Hepatocyte (in vitro differentiated cells): ENCODE measurements around the gene ZNF862. TPM values are rescaled to one million over a fixed set of nuclear protein-coding genes. Genes with fewer than 3 reads are reported as not detected.

ENCODE experiments used
- DNase-seq: peaks from one replicate; pipeline ENCODE4 v3.0.0-alpha.2; 2016; ENCODE audit warnings: low spot score
- H2AFZ ChIP-seq: fragments of 200-600 bp; sonication (generic); 2 replicates; pipeline ENCODE4 v1.6.0; 2016; ENCODE audit warnings: antibody characterized with exemption, mild to moderate bottlenecking
- H3K27ac ChIP-seq: fragments of 200-600 bp; sonication (generic); 2 replicates; pipeline ENCODE4 v1.5.1; 2016; ENCODE audit warnings: mild to moderate bottlenecking
- H3K27me3 ChIP-seq: fragments of 200-600 bp; sonication (generic); 2 replicates; pipeline ENCODE4 v1.6.1; 2016
- H3K36me3 ChIP-seq: fragments of 200-600 bp; sonication (generic); replicated peaks from 2 replicates; pipeline ENCODE4 v1.5.1; 2016; ENCODE audit warnings: low read depth; ENCODE audit not compliant: insufficient read depth
- H3K4me1 ChIP-seq: fragments of 200-600 bp; sonication (generic); 2 replicates; pipeline ENCODE4 v1.5.1; 2016; ENCODE audit warnings: mild to moderate bottlenecking, moderate library complexity; ENCODE audit not compliant: insufficient read depth
- H3K4me2 ChIP-seq: fragments of 200-600 bp; sonication (generic); 2 replicates; pipeline ENCODE4 v1.6.0; 2016
- H3K4me3 ChIP-seq: fragments of 200-600 bp; sonication (generic); 2 replicates; pipeline ENCODE4 v1.5.1; 2016; ENCODE audit warnings: mild to moderate bottlenecking
- H3K79me2 ChIP-seq: fragments of 200-600 bp; sonication (generic); 2 replicates; pipeline ENCODE4 v1.6.0; 2017; ENCODE audit warnings: mild to moderate bottlenecking
- H3K9me2 ChIP-seq: fragments of 200-600 bp; sonication (generic); replicated peaks from 2 replicates; pipeline ENCODE4 v1.6.0; 2017; ENCODE audit warnings: mild to moderate bottlenecking; ENCODE audit not compliant: insufficient read depth
- H3K9me3 ChIP-seq: fragments of 200-600 bp; sonication (generic); 2 replicates; pipeline ENCODE4 v1.5.1; 2016; ENCODE audit warnings: low read depth, mild to moderate bottlenecking
- H4K20me1 ChIP-seq: fragments of 200-600 bp; sonication (generic); 2 replicates; pipeline ENCODE4 v1.6.0; 2016; ENCODE audit warnings: mild to moderate bottlenecking; ENCODE audit not compliant: insufficient read depth, poor library complexity, severe bottlenecking
- EZH2 ChIP-seq: fragments of 200-600 bp; sonication (generic); IDR thresholded peaks from 2 replicates; pipeline ENCODE4 v1.6.1; 2016; ENCODE audit warnings: antibody characterized with exemption, mild to moderate bottlenecking, borderline replicate concordance
- EZH2phosphoT487 ChIP-seq: fragments of 200-600 bp; sonication (generic); IDR thresholded peaks from one replicate; pipeline ENCODE4 v1.6.1; 2018; ENCODE audit warnings: antibody characterized with exemption, mild to moderate bottlenecking, low read depth, moderate library complexity; ENCODE audit not compliant: unreplicated experiment, severe bottlenecking
- WGBS: methylation state at CpG from one replicate; pipeline ENCODE4 v1.1.6; 2016; ENCODE audit warnings: low lambda C conversion rate; ENCODE audit errors: missing lambda C conversion rate; 5-methylcytosine and 5-hydroxymethylcytosine counted together
- polyA plus RNA-seq: library from polyadenylated mRNA; unstranded; fragments of >200 nt; fragmentation: Nextera tagmentation; extraction: Ambion mirVana; gene quantifications from 2 replicates; pipeline ENCODE4 v1.2.1, GENCODE V29; 2016
- total RNA-seq: library from RNA; depleted of rRNA; stranded (reverse); fragments of >200 nt; gene quantifications from 2 replicates; pipeline ENCODE4 v1.2.3, GENCODE V29; 2014
- TF ChIP-seq, protein P1 (sequence below): fragments of 200-600 bp; sonication (generic); IDR thresholded peaks from 2 replicates; pipeline ENCODE4 v1.5.1; 2016; ENCODE audit warnings: antibody characterized with exemption, mild to moderate bottlenecking; ENCODE audit not compliant: poor library complexity

Gene ZNF862
- total and polyA plus RNA-seq, 2 experiments from 2014 or later: 3.5 to 9.2 TPM

- H3K9me2 ChIP-seq: no peaks in the 10 kb centered on the region
- no peak for DNase-seq
- no peak overlapping the region for H3K27ac ChIP-seq
Measured at GRCh38 chr7:149879766-149880637, 41.8 kb downstream of the ZNF862 start.

DNA sequence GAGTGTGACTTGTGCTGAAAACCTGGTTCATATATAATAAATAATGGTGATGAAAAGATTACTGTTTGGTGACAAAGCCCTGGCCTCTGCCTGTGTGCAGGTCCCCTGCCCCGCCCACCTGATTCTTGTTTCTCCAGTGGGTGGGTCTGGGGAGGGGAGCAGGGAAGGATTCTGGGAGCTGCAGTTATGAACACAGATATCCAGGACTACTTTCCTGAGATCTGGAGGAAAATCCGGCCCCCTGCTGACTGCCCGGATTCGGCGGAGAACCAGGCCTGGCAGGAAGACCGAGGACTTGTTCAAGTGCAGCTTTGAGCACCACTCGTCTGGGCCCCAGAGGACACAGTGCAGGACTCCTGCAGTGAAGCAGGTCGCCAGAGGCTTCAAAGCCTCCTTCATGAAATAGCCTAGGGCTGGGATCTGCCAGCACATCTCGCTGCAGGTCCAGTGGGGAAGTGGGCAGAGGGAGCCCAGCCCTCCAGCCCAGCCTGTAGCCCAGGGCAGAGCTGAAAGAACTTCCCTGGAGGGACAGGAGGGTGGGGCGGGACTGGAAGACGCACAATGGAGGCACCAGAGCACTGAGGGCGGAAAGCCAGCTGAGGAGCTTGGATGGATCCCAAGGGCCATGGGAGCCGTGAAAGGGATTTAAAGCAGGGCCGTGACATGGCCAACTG is 42.6 kb downstream of the ZNF862 start:
- H3K27ac ChIP-seq: no peak overlapping the region
- H2AFZ ChIP-seq: no peak overlapping the region
- H3K36me3 ChIP-seq: no peaks in the 10 kb centered on the region
- no peaks in the 10 kb centered on the region for H3K79me2 ChIP-seq
- peak; percentile 8 for DNase-seq
- no peaks in the 10 kb centered on the region for H4K20me1 ChIP-seq
- H3K9me2 ChIP-seq: no peaks in the 10 kb centered on the region
- H3K4me2 ChIP-seq: no peak overlapping the region
- no peak for TF ChIP-seq EZH2
- H3K4me1 ChIP-seq: no peaks in the 10 kb centered on the region
- H3K27me3 ChIP-seq: no peaks in the 10 kb centered on the region
- no peak overlapping the region for H3K4me3 ChIP-seq
- 83% methylated on average over 14 of the region's 14 CpGs for WGBS
- no peaks in the 10 kb centered on the region for H3K9me3 ChIP-seq

More at GRCh38 chr7:149879766-149880637, 41.8 kb downstream of the ZNF862 start:
- no peak overlapping the region for H3K4me2 ChIP-seq
- no peak overlapping the region for H3K4me3 ChIP-seq
- no peaks in the 10 kb centered on the region for H3K36me3 ChIP-seq
- H3K27me3 ChIP-seq: no peaks in the 10 kb centered on the region
- 95% methylated on average over 16 of the region's 16 CpGs for WGBS
- no peaks in the 10 kb centered on the region for H3K9me3 ChIP-seq
- H3K4me1 ChIP-seq: no peaks in the 10 kb centered on the region
- H3K79me2 ChIP-seq: no peaks in the 10 kb centered on the region
- TF ChIP-seq EZH2 (no peak), EZH2phosphoT487 (no peak)
- TF ChIP-seq, protein P1, sequence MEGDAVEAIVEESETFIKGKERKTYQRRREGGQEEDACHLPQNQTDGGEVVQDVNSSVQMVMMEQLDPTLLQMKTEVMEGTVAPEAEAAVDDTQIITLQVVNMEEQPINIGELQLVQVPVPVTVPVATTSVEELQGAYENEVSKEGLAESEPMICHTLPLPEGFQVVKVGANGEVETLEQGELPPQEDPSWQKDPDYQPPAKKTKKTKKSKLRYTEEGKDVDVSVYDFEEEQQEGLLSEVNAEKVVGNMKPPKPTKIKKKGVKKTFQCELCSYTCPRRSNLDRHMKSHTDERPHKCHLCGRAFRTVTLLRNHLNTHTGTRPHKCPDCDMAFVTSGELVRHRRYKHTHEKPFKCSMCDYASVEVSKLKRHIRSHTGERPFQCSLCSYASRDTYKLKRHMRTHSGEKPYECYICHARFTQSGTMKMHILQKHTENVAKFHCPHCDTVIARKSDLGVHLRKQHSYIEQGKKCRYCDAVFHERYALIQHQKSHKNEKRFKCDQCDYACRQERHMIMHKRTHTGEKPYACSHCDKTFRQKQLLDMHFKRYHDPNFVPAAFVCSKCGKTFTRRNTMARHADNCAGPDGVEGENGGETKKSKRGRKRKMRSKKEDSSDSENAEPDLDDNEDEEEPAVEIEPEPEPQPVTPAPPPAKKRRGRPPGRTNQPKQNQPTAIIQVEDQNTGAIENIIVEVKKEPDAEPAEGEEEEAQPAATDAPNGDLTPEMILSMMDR: no peak
- H2AFZ ChIP-seq: no peak overlapping the region
- no peaks in the 10 kb centered on the region for H4K20me1 ChIP-seq

DNA sequence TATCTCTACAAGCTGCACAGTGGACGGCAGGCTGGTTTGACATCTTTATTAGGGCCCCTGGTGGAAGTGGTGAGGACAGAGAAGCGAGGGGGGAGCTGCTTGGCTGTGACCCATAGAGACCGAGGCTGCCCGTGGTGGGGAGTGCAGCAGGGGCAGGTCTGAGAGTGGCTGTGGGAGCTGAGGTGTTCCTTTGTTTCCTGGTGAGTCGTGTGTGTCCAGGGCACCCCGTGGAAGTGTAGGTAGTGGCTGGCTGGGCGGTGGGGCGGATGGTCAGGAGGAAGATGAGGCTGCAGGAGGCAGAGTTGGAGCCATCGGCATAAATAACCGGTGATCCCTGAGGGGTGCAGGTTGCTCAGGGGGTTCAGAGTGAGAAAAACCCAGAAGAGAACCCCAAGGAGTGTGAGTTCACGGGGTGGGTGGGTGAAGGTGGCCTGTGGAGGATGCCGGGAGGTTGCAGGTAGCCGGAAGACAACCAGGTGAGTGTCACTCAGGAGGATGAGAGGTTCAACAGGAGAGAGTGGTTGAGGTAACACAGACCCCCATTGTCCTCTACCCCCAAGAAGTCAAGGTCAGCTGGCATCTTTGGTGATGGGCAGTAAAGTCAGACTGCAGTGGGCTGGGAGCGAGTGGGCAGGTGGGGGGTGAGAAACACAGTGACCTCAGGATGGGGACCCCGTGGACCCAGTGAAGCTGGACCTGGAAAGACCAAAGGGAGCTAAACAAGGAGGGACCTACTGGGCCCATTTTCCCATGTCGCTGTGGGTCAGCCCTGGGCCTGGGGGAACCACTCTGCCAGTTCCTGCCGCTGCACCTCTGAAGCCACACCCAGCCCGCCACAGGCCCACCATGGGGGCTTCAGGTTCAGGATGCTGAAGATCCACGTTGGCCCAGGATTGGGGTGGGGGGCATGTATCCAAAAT is 43.4 kb downstream of the ZNF862 start:
- H3K9me3 ChIP-seq: no peaks in the 10 kb centered on the region
- H3K79me2 ChIP-seq: no peaks in the 10 kb centered on the region
- H3K9me2 ChIP-seq: no peaks in the 10 kb centered on the region
- H3K27ac ChIP-seq: no peak overlapping the region
- no peaks in the 10 kb centered on the region for H3K36me3 ChIP-seq
- H3K4me3 ChIP-seq: no peak overlapping the region
- H4K20me1 ChIP-seq: no peaks in the 10 kb centered on the region
- no peaks in the 10 kb centered on the region for H3K27me3 ChIP-seq
- no peak overlapping the region for H3K4me2 ChIP-seq
- no peaks in the 10 kb centered on the region for H3K4me1 ChIP-seq
- no peak overlapping the region for H2AFZ ChIP-seq
- DNase-seq: peak; percentile 5
- 89% methylated on average over 19 of the region's 19 CpGs for WGBS
- TF ChIP-seq EZH2phosphoT487: no peak
- TF ChIP-seq EZH2: no peak
- TF ChIP-seq, protein P1: no peak
